Esophagus squamous epithelium (tissue), 5 donors: Measurements from ENCODE around the gene VPS26C. TPM values are rescaled to one million over a fixed set of nuclear protein-coding genes. Genes with fewer than 3 reads are reported as not detected.

Source experiments
- DNase-seq: peaks from one replicate; lab custom pipeline; 2025; lab: John Stamatoyannopoulos, UW
- H3K27ac ChIP-seq, 4 donors: fragments of 200-600 bp; sonication (generic); one replicate each; pipeline ENCODE4 v1.5.1; 2016 to 2019; ENCODE audit warnings: mild to moderate bottlenecking in 1 of 4
- H3K27me3 ChIP-seq, 4 donors: fragments of 200-600 bp; sonication (generic); 1 replicate in 3 of 4; 2 replicates in 1 of 4; pipeline versions ENCODE4 v1.5.1 to v1.6.0; 2017 to 2021; ENCODE audit warnings: antibody characterized with exemption in 1 of 4
- H3K36me3 ChIP-seq, 3 donors: fragments of 200-600 bp; sonication (generic); one replicate each; pipeline ENCODE4 v1.5.1; 2016 to 2019
- H3K4me1 ChIP-seq, 3 donors: fragments of 200-600 bp; sonication (generic); one replicate each; pipeline ENCODE4 v1.5.1; 2017 to 2019
- H3K4me3 ChIP-seq, 4 donors: fragments of 200-600 bp; sonication (generic); 1 replicate in 3 of 4; 2 replicates in 1 of 4; pipeline ENCODE4 v1.5.1; 2016 to 2019; ENCODE audit warnings: mild to moderate bottlenecking in 2 of 4, moderate library complexity in 1 of 4
- H3K9me3 ChIP-seq, 3 donors: fragments of 200-600 bp; sonication (generic); one replicate each; pipeline ENCODE4 v1.5.1; 2016 to 2019
- POLR2A ChIP-seq, 4 donors: fragments of 450-650 bp; IDR thresholded peaks; one replicate each; pipeline ENCODE4 v1.6.1; 2017; ENCODE audit warnings: antibody characterized with exemption in 4 of 4, mild to moderate bottlenecking in 4 of 4, moderate library complexity in 3 of 4
- WGBS, 2 donors: methylation state at CpG; one replicate each; pipeline ENCODE4 v1.1.5; 2018; 5-methylcytosine and 5-hydroxymethylcytosine counted together
- intact Hi-C: fragments of 100-400 bp; cut with DNase I; formaldehyde crosslinking; loops from one replicate; pipeline ENCODE4 v1.15.0; 2022
- total RNA-seq, 4 donors: library from RNA; depleted of rRNA; stranded (reverse); fragments of >200 nt; gene quantifications; one replicate each; pipeline ENCODE4 v1.1.0, GENCODE V29; 2016
- TF ChIP-seq, protein P1 (sequence below), 6 experiments: fragments of 450-650 bp in 4 of 6; fragments of 200-600 bp in 2 of 6; sonication (generic) in 2 of 6; IDR thresholded peaks; one replicate each; pipeline ENCODE4 v1.5.1; 2016 to 2019; ENCODE audit warnings: antibody characterized with exemption in 6 of 6, mild to moderate bottlenecking in 4 of 6, moderate library complexity in 4 of 6
- donor health status: DM: yes; HTN: yes; CAD: no.

Gene VPS26C
- total RNA-seq, 4 donors from 2014 or later: 35.6 to 58.0 (median 44.0) TPM

GRCh38 chr21:37219761-37220432 is 47.2 kb downstream of the VPS26C start:
- Histone ChIP-seq H3K9me3 (no peaks in the 10 kb centered on the region), H3K27me3 (no peaks in the 10 kb centered on the region), H3K27ac (peak overlapping the region; percentile 77 to 90 (median 83)), H3K4me3 (peak overlapping the region; percentile 48 to 78 (median 60)), H3K4me1 (peaks cover 0 to 21% (median 6%) of the 10 kb centered on the region in 3 donors), H3K36me3 (peaks cover 0 to 19% (median 3%) of the 10 kb centered on the region in 3 donors)
- WGBS, 2 donors: 29 to 38% methylated on average over 13 of the region's 13 CpGs
- no peak for DNase-seq
- no peak for TF ChIP-seq POLR2A (IDR thresholded peaks at IDR 0.05)
- TF ChIP-seq, protein P1, sequence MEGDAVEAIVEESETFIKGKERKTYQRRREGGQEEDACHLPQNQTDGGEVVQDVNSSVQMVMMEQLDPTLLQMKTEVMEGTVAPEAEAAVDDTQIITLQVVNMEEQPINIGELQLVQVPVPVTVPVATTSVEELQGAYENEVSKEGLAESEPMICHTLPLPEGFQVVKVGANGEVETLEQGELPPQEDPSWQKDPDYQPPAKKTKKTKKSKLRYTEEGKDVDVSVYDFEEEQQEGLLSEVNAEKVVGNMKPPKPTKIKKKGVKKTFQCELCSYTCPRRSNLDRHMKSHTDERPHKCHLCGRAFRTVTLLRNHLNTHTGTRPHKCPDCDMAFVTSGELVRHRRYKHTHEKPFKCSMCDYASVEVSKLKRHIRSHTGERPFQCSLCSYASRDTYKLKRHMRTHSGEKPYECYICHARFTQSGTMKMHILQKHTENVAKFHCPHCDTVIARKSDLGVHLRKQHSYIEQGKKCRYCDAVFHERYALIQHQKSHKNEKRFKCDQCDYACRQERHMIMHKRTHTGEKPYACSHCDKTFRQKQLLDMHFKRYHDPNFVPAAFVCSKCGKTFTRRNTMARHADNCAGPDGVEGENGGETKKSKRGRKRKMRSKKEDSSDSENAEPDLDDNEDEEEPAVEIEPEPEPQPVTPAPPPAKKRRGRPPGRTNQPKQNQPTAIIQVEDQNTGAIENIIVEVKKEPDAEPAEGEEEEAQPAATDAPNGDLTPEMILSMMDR (IDR thresholded peaks at IDR 0.05): no peak
- intact Hi-C loops: no loop called here

DNA sequence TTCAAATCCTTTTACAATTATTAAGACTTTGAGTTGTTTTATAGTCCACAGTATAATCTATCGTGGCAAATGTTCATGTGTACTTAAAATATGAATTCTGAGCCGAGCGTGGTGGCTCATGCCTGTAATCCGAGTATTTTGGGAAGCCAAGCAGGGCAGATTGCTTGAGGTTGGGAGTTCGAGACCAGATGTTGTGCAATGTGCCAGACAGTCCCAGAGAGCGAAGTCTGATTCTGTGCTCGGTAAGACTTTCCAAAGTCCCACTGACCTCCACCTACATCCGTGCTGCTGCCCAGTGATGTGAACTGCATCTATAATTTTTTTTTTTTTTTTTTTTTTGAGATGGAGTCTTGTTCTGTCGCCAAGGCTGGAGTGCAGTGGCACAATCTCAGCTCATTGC is 52.2 kb downstream of the VPS26C start:
- intact Hi-C loops: no loop called here
- Histone ChIP-seq H3K4me3 (no peak overlapping the region), H3K9me3 (no peaks in the 10 kb centered on the region), H3K4me1 (peaks cover 0 to 4% (median 2%) of the 10 kb centered on the region in 3 donors), H3K36me3 (no peaks in the 10 kb centered on the region), H3K27ac (no peak overlapping the region), H3K27me3 (no peaks in the 10 kb centered on the region)
- no peak for TF ChIP-seq POLR2A (IDR thresholded peaks at IDR 0.05)
- TF ChIP-seq, protein P1 (IDR thresholded peaks at IDR 0.05): no peak
- DNase-seq: no peak
- WGBS, 2 donors: 89 to 96% methylated on average over 9 of the region's 9 CpGs

DNA sequence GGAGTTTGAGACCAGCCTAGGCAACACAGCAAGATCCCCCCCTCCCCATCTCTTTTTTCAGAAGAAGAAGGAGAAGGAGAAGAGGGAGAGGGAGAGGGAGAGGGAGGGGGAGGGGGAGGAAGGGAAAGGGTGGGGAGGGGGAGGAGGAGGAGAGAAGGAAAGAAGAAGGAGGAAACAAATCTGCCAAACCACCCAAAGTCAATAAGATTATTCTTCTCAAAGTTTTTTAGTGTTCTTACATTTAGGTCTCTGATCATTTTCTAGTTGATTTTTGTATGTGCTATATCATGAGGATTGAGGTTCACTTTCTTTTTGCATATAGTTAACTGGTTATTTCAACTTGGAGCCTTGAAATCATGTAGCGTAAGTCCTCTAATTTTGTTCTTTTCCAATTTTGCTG is 56.3 kb downstream of the VPS26C start:
- intact Hi-C loops: no loop called here
- no peaks in the 10 kb centered on the region for H3K36me3 ChIP-seq
- WGBS, 2 donors: 93 to 100% methylated on average over 1 of the region's 1 CpG
- H3K4me3 ChIP-seq: no peak overlapping the region
- DNase-seq: no peak
- TF ChIP-seq, protein P1 (IDR thresholded peaks at IDR 0.05): no peak
- TF ChIP-seq POLR2A (IDR thresholded peaks at IDR 0.05): no peak
- H3K27me3 ChIP-seq: no peaks in the 10 kb centered on the region
- H3K9me3 ChIP-seq: no peaks in the 10 kb centered on the region
- H3K4me1 ChIP-seq: peaks cover 0 to 18% (median 6%) of the 10 kb centered on the region in 3 donors
- H3K27ac ChIP-seq: no peak overlapping the region

GRCh38 chr21:37210130-37210529 is 57.0 kb downstream of the VPS26C start:
- H3K36me3 ChIP-seq: no peaks in the 10 kb centered on the region
- intact Hi-C loops: no loop called here
- TF ChIP-seq, protein P1 (IDR thresholded peaks at IDR 0.05): no peak
- no peak for TF ChIP-seq POLR2A (IDR thresholded peaks at IDR 0.05)

GRCh38 chr21:37208741-37209225 is 58.4 kb downstream of the VPS26C start:
- WGBS, 2 donors: 67 to 77% methylated on average over 9 to 14 of the region's 15 CpGs
- DNase-seq: no peak
- H3K27ac ChIP-seq: no peak overlapping the region
- intact Hi-C loops: no loop called here
- H3K27me3 ChIP-seq: no peaks in the 10 kb centered on the region
- no peak overlapping the region for H3K4me3 ChIP-seq
- H3K9me3 ChIP-seq: no peaks in the 10 kb centered on the region
- TF ChIP-seq POLR2A (IDR thresholded peaks at IDR 0.05): no peak
- TF ChIP-seq, protein P1 (IDR thresholded peaks at IDR 0.05): no peak
- H3K4me1 ChIP-seq: peaks cover 0 to 18% (median 6%) of the 10 kb centered on the region in 3 donors
- no peaks in the 10 kb centered on the region for H3K36me3 ChIP-seq

More at GRCh38 chr21:37210130-37210529, 57.0 kb downstream of the VPS26C start:
- no peaks in the 10 kb centered on the region for H3K9me3 ChIP-seq
- DNase-seq: no peak
- no peaks in the 10 kb centered on the region for H3K27me3 ChIP-seq
- no peak overlapping the region for H3K4me3 ChIP-seq
- 79 to 81% methylated on average over 3 to 7 of the region's 7 CpGs for WGBS, 2 donors
- peaks cover 0 to 18% (median 6%) of the 10 kb centered on the region in 3 donors for H3K4me1 ChIP-seq
- H3K27ac ChIP-seq: no peak overlapping the region
